Astrocyte of the cerebellum (primary cell): Measurements from ENCODE around the gene AJAP1.
"Not testable (repeated sequence)": the region's sequence is repeated elsewhere in the genome, so short reads cannot be mapped to it uniquely, and the experiment has no call there.

Source experiments
- DNase-seq: peaks from one replicate; pipeline ENCODE4 v3.0.0-alpha.2; 2011; ENCODE audit warnings: low read depth
- H3K4me3 ChIP-seq: 2 replicates; pipeline ENCODE4 v1.5.1; 2011; ENCODE audit warnings: mild to moderate bottlenecking, low read depth, low read length, moderate library complexity
- CTCF ChIP-seq: IDR thresholded peaks from 2 replicates; pipeline ENCODE4 v1.5.1; 2012; ENCODE audit warnings: low read length, low read depth, moderate library complexity, mild to moderate bottlenecking; ENCODE audit errors: missing control alignments
- in situ Hi-C: cut with HindIII; loops from 2 replicates; pipeline ENCODE4 v1.10.0; 2017; ENCODE audit warnings: low sequenced_read_pairs

The AJAP1 gene

DNA sequence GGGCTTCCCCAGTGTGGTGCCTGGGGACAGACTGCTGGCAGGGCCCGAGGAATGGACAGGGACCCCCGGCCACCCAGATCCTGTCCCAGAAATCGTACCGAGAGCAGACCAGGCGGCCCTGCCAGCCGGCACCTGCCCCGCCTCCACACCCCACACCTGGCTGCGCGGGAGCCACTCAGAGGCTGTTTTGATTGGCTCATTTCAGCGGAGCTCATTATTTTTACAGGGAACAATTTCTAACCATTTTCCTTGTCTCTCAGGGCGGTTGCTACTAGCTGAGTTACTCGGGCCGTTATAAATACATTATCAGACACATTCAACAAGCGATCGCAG is 39.3 kb upstream of the AJAP1 start:
- no peak for DNase-seq
- no peak overlapping the region for H3K4me3 ChIP-seq
- in situ Hi-C loops, result no loop called here
- no peak for TF ChIP-seq CTCF

- DNase-seq, result no peak
- no peak for TF ChIP-seq CTCF
- no peak overlapping the region for H3K4me3 ChIP-seq
- in situ Hi-C loops, result no loop called here
Observed at GRCh38 chr1:4615501-4615900, 38.9 kb upstream of the AJAP1 start.

DNA sequence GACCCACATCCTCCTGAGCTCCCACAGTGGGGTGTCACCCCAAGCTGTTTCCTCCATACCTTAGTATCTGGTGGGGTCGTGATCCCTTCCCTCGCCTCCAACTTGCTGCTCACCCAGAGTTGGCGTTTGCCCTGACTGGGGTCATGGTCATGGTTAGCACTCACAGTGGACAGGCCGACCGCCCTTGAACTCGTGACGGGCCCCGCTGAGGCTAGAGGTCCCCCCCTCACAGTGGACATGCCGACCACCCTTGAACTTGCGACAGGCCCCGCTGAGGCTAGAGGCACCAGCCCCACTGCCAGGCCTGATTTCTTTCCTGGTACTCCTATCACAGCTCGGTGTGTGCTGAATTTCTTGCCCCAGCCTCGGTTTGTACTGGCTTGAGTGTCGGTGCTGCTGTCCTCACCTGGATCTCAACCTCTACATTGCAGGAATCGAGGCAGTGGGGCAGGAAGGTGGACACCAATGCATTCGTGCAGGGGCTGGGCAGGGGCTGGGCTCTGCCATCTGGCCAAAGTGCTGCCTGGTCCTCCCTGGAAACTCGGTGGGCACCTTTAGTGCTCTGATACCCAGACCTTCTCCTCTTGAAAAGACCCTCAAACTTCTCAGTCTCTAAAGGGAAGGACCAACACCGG is 37.5 kb upstream of the AJAP1 start:
- no peak for TF ChIP-seq CTCF
- in situ Hi-C loops, result no loop called here
- H3K4me3 ChIP-seq, result no peak overlapping the region
- no peak for DNase-seq

DNA sequence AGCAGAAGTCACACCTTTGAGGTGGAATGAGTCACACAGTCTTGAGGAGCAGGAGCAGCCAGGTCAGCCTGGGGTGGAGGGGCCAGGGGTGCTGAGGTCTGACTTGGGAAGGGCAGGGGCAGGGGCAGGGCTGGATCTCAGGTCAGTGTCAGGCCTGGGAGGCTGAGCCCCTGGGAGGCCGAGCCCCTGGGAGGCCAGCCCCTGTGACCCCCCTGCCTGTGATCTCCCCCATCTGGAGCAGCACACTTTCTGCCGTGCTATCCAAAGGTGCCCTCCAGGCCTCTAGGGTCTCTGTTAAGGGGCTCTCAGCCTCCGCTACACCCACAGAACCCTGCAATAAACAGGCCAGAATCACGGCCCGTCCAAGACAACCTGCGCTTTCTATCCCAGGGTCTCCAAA is 36.9 kb upstream of the AJAP1 start:
- no peak overlapping the region for H3K4me3 ChIP-seq
- no peak for TF ChIP-seq CTCF
- in situ Hi-C loops, result no loop called here
- DNase-seq, result no peak

DNA sequence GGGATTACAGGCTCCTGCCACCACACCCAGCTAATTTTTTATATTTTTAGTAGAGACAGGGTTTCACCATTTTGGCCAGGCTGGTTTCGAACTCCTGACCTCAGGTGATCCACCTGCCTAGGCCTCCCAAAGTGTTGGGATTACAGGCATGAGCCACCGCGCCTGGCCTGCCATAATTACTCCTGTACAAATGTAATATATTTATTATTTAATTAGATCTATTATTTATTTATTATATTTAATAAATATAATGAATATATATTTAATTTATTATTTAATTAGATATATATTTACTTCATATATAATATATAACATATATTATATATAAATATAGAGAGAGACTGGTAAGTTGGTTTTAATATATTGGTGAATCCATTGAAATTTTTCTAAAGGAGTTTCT is 35.6 kb upstream of the AJAP1 start:
- DNase-seq, H3K4me3 ChIP-seq, in situ Hi-C loops: not testable (repeated sequence)

DNA sequence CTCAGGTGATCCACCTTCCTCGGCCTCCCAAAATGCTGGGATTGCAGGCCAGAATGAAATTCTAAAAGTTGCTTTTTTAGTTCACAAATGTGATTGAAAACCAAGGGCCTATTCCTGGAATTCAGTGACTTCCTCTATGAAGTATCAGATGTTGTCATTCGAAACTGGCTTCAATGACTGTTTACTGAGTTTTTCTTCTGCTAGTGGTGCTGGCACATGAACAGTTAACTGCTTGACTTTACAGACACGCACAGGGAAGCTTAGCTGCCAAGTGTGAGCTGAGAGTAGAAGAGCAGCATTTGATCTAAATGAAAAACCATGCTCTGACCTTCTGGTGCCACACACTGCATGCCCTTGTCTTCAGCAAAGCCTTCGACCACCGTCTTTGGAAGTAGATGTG is 32.8 kb upstream of the AJAP1 start:
- no peak for DNase-seq
- in situ Hi-C loops, result no loop called here
- H3K4me3 ChIP-seq, result no peak overlapping the region
- TF ChIP-seq CTCF, result no peak

- in situ Hi-C loops, result no loop called here
- H3K4me3 ChIP-seq, result no peak overlapping the region
- no peak for TF ChIP-seq CTCF
- DNase-seq, result no peak
Observed at GRCh38 chr1:4622821-4623220, 31.6 kb upstream of the AJAP1 start.
